Heart right ventricle (tissue), 16 donors: ENCODE data around the gene NOX3. TPM values are rescaled to one million over a fixed set of nuclear protein-coding genes. Genes with fewer than 3 reads are reported as not detected.

ENCODE experiments used
- ATAC-seq, 8 donors: fragments of 200-7000 bp; cut with Tn5 transposase; one replicate each; pipeline ENCODE4 v1.9.1; 2020; ENCODE audit warnings: mild to moderate bottlenecking in 8 of 8, moderate library complexity in 8 of 8, moderate number of reproducible peaks in 1 of 8
- DNase-seq, 2 donors: peaks; one replicate each; pipeline ENCODE4 v3.0.0-alpha.2; 2020
- H3K27ac ChIP-seq, 10 donors: fragments of 200-600 bp; sonication (generic) in 2 of 10; one replicate each; pipeline versions ENCODE4 v1.5.0 to v1.8.0; 2020 to 2022; ENCODE audit warnings: mild to moderate bottlenecking in 3 of 10
- H3K27me3 ChIP-seq, 7 donors: fragments of 200-600 bp; one replicate each; pipeline ENCODE4 v1.8.0; 2021 to 2022; ENCODE audit warnings: mild to moderate bottlenecking in 2 of 7
- H3K36me3 ChIP-seq, 9 donors: fragments of 200-600 bp; sonication (generic) in 1 of 9; one replicate each; pipeline versions ENCODE4 v1.5.0 to v1.8.0; 2020 to 2022; ENCODE audit warnings: mild to moderate bottlenecking in 2 of 9
- H3K4me1 ChIP-seq, 9 donors: fragments of 200-600 bp; sonication (generic) in 1 of 9; one replicate each; pipeline versions ENCODE4 v1.5.0 to v1.8.0; 2020 to 2022; ENCODE audit warnings: mild to moderate bottlenecking in 4 of 9
- H3K4me3 ChIP-seq, 10 donors: fragments of 200-600 bp; sonication (generic) in 2 of 10; one replicate each; pipeline versions ENCODE4 v1.5.0 to v1.8.0; 2020 to 2022; ENCODE audit warnings: mild to moderate bottlenecking in 7 of 10, moderate library complexity in 2 of 10
- H3K9me3 ChIP-seq, 11 donors: fragments of 200-600 bp in 10 of 11; sonication (generic) in 2 of 11; one replicate each; pipeline versions ENCODE4 v1.5.0 to v1.8.0; 2013 to 2022; ENCODE audit warnings: mild to moderate bottlenecking in 2 of 11, control low read depth in 1 of 11, moderate library complexity in 1 of 11
- CTCF ChIP-seq, 9 donors: fragments of 200-600 bp; sonication (generic) in 2 of 9; IDR thresholded peaks; one replicate each; pipeline versions ENCODE4 v1.5.0 to v1.8.0; 2021 to 2022; ENCODE audit warnings: antibody characterized with exemption in 9 of 9, mild to moderate bottlenecking in 5 of 9, moderate library complexity in 1 of 9
- WGBS, 2 donors: extraction: QIAGEN DNeasy Blood & Tissue Kit; methylation state at CpG; one replicate each; pipeline ENCODE4 v1.1.7; 2013; ENCODE audit warnings: inconsistent platforms in 1 of 2; 5-methylcytosine and 5-hydroxymethylcytosine counted together
- intact Hi-C, 10 donors: fragments of 100-400 bp; cut with DNase I; formaldehyde crosslinking; loops; one replicate each; pipeline versions ENCODE4 v1.11.1 to v1.14.2; 2022
- polyA plus RNA-seq, 2 donors: library from polyadenylated mRNA; stranded (reverse); fragments of 200-250 nt; gene quantifications; one replicate each; pipeline ENCODE4 v1.2.3, GENCODE V29; 2013
- total RNA-seq, 10 donors: library from RNA; stranded (reverse); fragmentation: NEBNext Ultra II Directional in 3 of 10; extraction: Animal tissue kit (Norgen Biotek cat#: 25700) in 3 of 10; gene quantifications; one replicate each; pipeline versions ENCODE4 v1.2.1 to v1.2.4, GENCODE V29; 2021 to 2023
- donor health status: Arrhythmogenic right ventricular cardiomyopathy.
- donor health status: ischemic (EF 13 %, LVEDD 7.1; RV severe dilation, severe dysfunction).
- donor health status: healthy with polysubstance abuse.
- donor health status: DM: no; HTN: yes; CAD: no.
- donor health status: DM: no; HTN: no; CAD: no.
- donor health status: ischemic (EF 25% LVEDD 6.9; RV normal size, moderate dysfunction).
- donor health status: ischemic (EF 25% LVEDD 5.7; RV mildly dilated, moderate dysfunction).
- donor health status: healthy.
- donor health status: DM: yes; HTN: yes; CAD: no.
- donor health status: Ischemic cardiomyopathy.
- donor health status: ischemic (EF 35%, LVEDD 5.7; RV mildly dilated, moderate dysfunction).
- donor health status: nonischemic (EF 11% LVEDD 7.7; RV severe dilation, severe dysfunction).
- donor health status: DM: yes; HTN: yes; CAD: no.
- donor health status: PGD.
- donor health status: ischemic (EF 29% LVEDD 5.4; RV normal size, mild dysfunction).
- donor health status: nonischemic (EF 23%, LVEDD 6.1; RV moderate dilation, normal function).

The NOX3 gene
- total and polyA plus RNA-seq, 12 donors = not detected

DNA sequence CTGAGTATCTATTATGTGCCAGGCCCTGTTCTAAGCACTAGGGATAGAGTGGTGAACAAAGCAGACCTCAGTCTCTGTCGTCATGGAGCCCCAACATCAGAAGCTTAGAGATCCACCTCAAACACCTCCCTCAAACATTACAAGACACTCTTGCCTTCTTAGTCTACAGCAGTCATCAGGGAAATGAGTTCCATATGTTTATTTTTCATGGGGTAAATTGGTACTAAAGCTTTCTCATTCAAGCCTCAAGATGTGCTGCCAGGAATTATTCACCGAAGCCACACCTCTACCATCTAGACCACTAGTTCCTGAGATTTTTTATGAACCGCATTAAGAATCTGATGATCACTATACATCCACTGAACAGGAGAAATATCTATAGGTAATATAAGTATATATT is 82.4 kb downstream of the NOX3 start:
- no peaks in the 10 kb centered on the region for H3K4me1 ChIP-seq
- peaks cover 0 to 9% (median 0%) of the 10 kb centered on the region in 7 donors for H3K27me3 ChIP-seq
- no peak overlapping the region for H3K27ac ChIP-seq
- 80 to 95% methylated on average over 3 of the region's 3 CpGs for WGBS, 2 donors
- H3K9me3 ChIP-seq = no peaks in the 10 kb centered on the region
- no peaks in the 10 kb centered on the region for H3K36me3 ChIP-seq
- no peak for ATAC-seq
- no peak overlapping the region for H3K4me3 ChIP-seq
- no peak for TF ChIP-seq CTCF (IDR thresholded peaks at IDR 0.05)
- intact Hi-C loops = no loop called here
- DNase-seq = no peak

- no peaks in the 10 kb centered on the region for H3K4me1 ChIP-seq
- H3K36me3 ChIP-seq = no peaks in the 10 kb centered on the region
- ATAC-seq (no peak), DNase-seq (no peak)
- H3K4me3 ChIP-seq = no peak overlapping the region
- TF ChIP-seq CTCF (IDR thresholded peaks at IDR 0.05) = no peak
- WGBS, 2 donors = 84% methylated on average over 4 of the region's 4 CpGs
- intact Hi-C loops = no loop called here
- H3K9me3 ChIP-seq = no peaks in the 10 kb centered on the region
- no peak overlapping the region for H3K27ac ChIP-seq
- peaks cover 0 to 9% (median 0%) of the 10 kb centered on the region in 7 donors for H3K27me3 ChIP-seq
Observed at GRCh38 chr6:155372256-155372655, 83.4 kb downstream of the NOX3 start.

- intact Hi-C loops = no loop called here
- ATAC-seq = no peak
Observed at GRCh38 chr6:155371230-155371629, 84.4 kb downstream of the NOX3 start.

DNA sequence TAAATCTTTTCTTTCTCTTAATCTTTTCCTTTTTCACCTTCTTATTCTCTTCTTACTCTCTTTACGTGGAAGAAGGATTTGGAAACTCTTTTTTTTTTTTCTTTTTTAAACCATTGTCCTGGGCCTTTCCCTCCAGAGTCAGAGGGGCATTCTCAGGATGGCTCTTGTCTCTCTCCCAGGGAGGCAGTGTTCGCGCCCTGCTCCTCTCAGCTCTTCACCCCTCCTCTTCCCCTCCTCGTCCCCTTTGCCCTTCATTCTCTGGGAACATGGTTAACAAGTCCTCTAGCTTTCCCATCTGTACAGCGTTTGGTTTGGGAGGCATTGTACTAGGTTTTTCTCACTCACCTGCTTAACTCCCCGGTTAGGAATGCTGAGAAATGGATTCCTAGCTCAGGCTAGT is 89.3 kb downstream of the NOX3 start:
- H3K27ac ChIP-seq = no peak overlapping the region
- no peaks in the 10 kb centered on the region for H3K36me3 ChIP-seq
- ATAC-seq (no peak), DNase-seq (no peak)
- no peak overlapping the region for H3K4me3 ChIP-seq
- H3K9me3 ChIP-seq = no peaks in the 10 kb centered on the region
- peaks cover 0 to 7% (median 0%) of the 10 kb centered on the region in 7 donors for H3K27me3 ChIP-seq
- WGBS, 2 donors = 72 to 77% methylated on average over 6 of the region's 6 CpGs
- no peak for TF ChIP-seq CTCF (IDR thresholded peaks at IDR 0.05)
- no peaks in the 10 kb centered on the region for H3K4me1 ChIP-seq
- intact Hi-C loops = no loop called here

More at GRCh38 chr6:155371230-155371629, 84.4 kb downstream of the NOX3 start:
- Histone ChIP-seq H3K4me1 (no peaks in the 10 kb centered on the region), H3K4me3 (no peak overlapping the region), H3K27ac (no peak overlapping the region), H3K36me3 (no peaks in the 10 kb centered on the region), H3K9me3 (no peaks in the 10 kb centered on the region), H3K27me3 (peaks cover 0 to 9% (median 0%) of the 10 kb centered on the region in 7 donors)
- no peak for DNase-seq
- TF ChIP-seq CTCF (IDR thresholded peaks at IDR 0.05) = no peak
- WGBS, 2 donors = 61 to 63% methylated on average over 5 of the region's 5 CpGs
